ENCODE results near the gene CPSF4.

The CPSF4 gene

DNA sequence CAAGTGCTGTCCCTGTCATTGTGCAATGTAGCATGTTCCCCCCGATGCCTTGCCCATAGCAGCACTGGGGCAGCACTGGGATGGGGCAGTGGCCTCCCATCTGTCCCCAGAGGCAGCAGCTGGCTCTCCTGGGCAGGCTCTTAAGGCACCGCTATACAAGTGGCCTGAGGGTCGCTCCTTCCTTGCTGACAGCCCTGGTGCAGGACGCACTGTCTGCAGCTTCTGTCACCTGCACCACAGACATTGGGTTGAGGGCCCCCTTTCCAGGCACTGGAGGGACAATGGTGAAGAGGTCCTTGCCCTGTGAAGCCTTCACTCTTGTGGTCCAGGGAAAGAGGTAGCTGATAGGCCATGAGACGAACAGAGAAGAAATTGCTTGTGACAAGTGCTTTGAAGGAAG lies 10.6 kb downstream of the CPSF4 start:
- no peak for DNase-seq

DNA sequence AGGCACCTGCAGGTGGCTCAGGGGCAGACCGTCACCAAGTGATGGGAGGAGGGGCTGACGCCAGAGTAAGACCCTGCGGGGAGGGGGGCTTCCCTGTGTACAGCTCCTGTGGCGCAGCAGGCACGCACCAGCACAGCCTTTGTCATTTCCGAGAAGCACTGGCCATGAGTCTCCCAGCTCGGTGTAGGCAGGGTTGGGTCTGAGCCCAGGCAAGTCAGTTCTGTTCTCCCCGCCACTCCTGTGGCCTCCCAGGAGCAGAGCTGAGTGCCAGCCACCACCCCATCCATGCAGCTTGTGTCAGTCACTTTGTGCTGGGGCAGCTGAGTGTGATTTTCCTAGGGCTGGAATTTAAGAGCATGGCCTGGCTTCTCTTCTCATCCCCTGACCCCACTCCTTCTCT lies 13.2 kb downstream of the CPSF4 start:
- no peak for DNase-seq

- DNase-seq, result no peak
Observed at GRCh38 chr7:99452541-99452940, 13.8 kb downstream of the CPSF4 start.

GRCh38 chr7:99453105-99453504 lies 14.4 kb downstream of the CPSF4 start:
- DNase-seq, result no peak

GRCh38 chr7:99455874-99456273 lies 17.1 kb downstream of the CPSF4 start:
- DNase-seq, result no peak

DNA sequence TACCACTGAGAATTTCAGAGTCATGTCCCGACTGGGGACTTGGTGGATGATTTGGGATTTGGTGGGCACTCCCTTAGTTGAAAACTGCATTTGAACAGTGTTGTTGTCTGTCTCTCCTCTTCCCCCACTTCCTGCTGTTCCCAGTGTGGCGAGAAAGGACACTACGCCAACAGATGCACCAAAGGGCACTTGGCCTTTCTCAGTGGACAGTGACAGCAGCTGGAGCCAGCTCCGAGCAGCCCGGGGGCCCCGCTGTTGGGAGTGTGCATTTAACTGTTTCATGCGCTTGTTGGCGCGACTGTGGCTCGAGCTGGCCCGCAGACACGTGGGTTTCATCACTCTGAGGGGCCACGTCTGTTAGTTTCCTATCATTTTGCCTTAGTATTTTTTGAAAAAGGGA lies 17.5 kb downstream of the CPSF4 start:
- DNase-seq, result no peak

- no peak for DNase-seq
Observed at GRCh38 chr7:99457050-99457649, 18.4 kb downstream of the CPSF4 start.

DNA sequence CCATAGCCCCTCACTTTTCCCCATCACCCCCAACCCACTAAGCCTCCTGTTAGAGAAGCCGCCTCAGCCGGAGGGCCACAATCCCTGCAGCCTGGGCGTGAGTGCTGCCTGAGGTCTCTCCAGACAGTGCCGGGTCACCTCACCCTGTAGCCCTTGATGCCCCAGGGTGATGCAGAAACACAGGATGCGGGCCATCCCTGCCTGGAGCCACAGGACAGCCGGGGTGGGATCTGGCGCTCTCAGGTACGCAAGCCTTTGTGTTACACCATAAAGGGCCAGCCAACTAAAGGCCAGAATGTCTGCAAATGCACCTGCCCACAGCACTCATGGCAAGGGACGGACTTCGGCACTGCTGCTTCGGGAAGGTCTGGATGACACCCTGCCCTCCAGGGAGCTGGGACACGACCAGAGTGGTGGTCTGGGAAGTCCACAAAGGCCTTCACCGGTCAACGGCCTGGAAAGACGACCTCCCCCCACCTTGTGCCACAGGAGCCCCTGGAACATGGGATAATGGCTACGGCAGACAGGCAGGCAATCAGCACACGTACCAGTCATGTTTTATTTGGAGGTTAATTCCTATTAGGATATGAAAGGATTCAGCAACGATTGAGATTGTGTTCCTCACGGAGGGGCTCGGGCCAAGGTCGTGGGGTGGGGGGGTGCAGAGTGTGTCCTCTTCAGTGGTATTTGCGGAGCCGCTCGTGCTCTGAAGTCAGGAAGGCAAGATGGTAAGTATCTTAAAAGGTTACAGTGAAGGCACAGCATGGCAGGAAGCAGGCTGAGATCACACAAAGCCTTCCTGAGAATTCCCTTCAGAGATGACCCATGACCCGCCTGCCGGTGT lies 19.1 kb downstream of the CPSF4 start:
- DNase-seq, result no peak

DNA sequence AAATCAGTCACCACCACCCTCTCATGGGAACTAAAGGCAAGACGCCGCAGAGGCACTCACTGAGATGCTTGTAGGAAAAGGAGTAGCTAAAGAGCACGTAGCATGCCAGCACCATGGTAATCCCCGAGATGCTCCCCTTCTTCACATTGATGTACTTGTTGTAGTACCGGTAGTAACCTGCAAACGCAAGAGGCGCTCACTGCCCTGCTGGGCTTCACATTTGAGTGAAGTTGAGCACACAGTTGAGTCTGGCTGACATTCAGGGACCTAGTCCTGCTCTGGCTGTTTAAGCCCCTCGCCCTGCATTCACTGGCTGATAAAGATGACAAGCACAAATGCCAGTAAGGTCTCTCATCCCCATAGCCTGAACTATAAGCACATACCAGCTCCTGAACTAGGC lies 20.3 kb downstream of the CPSF4 start:
- DNase-seq, result no peak

- DNase-seq, result no peak
Observed at GRCh38 chr7:99460651-99461050, 21.9 kb downstream of the CPSF4 start.

GRCh38 chr7:99461221-99461620 lies 22.5 kb downstream of the CPSF4 start:
- DNase-seq, result no peak

GRCh38 chr7:99465421-99465768 lies 26.7 kb downstream of the CPSF4 start:
- no peak for DNase-seq

DNA sequence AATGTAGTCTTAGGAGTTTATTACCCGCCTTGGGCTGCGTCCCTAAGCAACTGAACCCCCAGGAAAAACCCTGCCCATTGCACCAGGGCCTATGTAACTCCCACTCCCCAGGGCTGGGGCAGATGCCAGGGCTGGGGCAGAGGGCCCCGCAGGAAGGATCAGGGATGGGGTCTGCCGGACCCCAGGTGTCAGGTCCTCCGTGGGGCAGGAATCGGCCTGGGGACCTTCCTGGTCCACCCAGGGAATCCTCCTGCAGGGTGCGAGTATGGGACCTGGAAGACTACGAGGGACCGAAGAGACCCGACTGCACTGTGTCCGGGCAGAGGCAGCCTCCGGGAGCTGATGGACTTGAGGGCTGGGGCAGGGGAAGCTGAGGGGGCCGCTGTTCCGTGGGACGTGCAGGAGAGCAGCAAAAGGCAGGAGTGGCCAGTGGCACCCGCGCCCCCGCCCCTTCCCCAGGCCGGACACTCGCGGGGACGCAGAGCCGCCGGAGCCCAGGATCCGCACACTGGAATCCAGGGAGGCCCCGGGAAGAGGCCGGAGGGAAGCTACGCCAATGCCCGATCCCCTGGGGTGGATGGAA lies 29.7 kb downstream of the CPSF4 start:
- no peak for DNase-seq

DNA sequence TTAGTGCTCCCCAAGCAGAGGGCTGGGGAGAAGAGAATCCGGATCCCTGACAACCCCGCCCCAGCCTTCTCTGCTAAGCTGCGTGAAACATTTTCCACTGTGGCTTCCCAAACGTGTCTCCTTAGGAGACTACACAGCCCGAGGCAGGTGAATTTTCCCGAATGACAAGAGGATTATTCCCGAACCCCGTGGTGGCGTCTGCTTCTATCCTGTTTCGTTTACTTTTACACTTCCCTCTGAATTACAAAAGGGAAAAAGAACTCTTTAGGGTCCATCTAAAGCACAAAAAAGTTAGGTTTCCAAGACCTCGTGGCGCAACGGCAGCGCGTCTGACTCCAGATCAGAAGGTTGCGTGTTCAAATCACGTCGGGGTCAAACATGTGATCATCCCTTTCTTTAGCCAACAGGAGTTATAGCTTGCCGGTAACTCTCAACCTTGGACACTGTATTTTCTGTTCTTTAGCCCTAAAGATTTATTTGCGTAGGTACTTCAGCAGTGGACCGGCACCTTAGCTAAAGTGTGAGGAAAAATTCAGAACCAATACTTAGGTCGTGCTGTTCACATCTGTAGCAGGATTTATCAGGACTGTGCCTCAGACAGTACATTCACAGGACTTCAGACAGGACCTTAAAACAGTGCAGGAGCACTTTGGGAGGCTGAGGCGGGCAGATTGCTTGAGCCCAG lies 30.8 kb downstream of the CPSF4 start:
- DNase-seq, result no peak

DNA sequence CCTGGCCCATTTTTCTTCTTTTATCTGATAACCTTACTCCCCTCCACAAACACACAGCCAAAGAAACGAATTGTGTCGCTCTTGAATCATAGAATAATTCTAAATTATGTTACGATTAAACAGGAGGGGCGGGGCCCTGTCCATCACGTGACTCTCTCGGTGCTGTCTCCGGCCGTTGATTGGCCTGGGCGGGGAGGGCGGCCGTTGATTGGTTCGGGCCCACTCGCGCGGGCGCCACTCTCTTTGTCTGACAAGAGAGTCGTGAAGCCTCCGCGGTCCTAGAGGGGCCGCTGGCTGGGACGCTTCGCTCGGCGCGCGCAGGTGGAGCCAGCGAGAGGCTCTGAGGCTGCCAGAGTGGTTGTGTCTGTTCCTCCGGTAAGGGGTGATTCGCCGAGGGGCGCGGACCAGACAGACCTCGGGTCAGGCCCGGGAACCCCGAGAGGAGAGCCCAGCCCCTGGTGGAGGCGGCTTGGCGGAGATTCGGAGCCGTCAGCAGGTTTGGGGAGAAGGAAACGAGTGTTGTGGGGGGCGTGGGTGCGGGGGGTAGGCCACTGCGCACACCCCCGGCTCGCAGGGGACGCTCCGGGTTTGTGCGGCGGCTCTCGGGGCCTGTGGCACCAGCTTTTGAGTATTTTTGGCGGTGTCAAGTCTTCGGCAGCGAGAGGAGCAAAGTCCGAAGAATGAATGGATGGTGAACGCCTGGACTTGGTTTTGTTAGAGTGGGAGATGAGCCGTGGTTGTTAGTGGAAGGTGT lies 34.0 kb downstream of the CPSF4 start, which contains the start of gene ZNF789:
Gene ZNF789, plus strand, starts transcription at position 330 of the 754 bp plus-strand sequence. CDS start 3,567 bp downstream, outside the sequence.
- peak; percentile 49 to 89 for DNase-seq

GRCh38 chr7:99473315-99473596 lies 34.5 kb downstream of the CPSF4 start:
- DNase-seq, result no peak

DNA sequence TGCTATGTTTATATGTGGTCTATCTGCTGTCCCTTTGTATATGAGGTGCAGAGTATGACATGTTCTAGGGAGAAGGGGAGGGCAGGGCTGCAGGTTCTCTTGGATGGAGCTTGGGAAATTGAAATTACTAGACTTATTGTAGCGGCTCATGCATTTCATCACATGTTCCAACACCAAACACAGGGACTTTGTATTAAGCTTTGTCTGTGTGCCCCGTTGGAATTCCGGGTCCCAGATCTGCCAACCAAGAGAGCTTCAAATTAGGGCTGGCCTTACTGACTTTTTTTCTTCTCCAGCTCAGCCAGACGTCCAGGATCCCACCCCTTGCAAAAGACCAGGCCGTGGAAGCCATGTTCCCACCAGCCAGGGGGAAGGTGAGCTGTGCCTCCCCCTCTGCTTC lies 37.4 kb downstream of the CPSF4 start:
- DNase-seq, result no peak

DNA sequence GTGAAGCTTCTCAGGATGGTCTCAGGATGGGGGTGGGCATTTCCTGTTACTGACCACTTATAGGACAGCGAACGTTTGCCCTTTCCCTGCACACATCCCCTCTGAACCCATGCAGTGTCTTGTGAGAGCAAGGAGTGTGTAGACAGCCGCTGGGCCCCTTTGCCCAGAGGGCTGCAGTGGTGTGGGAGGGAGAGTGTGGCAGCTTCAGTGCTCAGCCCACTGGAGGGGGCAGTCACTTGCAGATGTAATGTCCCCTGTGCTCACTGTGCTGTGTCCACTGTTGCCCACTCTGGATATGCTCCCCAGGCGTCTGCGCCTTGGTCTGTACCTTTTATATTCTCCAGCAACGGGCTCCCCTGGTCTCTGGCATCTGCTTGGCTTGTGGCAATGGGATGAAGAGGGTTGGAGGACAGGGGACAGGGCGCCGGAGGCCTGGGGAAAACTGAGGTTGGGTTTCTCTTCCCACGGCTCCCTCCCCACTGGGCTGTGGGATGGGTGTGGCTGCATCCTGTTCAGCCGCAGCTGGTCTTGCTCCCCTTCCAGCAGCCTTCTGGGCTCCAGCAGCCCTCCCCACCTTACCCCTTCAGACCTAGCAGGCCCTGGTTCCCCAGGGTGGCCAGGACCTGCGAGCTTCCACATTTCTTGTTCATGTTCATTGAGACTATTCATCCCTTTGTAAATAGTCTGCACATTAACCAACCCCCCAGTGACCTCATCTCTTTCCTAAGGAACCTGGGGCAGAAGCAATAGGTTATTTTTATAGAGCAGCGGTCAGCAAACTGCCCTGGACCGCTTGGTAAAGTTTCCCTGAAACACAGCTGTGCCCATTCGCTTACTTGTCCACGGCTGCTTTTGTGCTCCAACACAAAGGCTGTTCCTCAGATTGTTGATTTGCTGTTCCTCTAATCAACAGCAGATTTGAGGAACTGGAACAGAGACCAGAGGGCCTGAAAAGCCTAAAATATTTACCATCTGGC lies 40.0 kb downstream of the CPSF4 start:
- no peak for DNase-seq

- DNase-seq, result no peak
Observed at GRCh38 chr7:99485094-99485493, 46.4 kb downstream of the CPSF4 start.

- DNase-seq, result no peak
Observed at GRCh38 chr7:99489235-99489634, 50.5 kb downstream of the CPSF4 start.

DNA sequence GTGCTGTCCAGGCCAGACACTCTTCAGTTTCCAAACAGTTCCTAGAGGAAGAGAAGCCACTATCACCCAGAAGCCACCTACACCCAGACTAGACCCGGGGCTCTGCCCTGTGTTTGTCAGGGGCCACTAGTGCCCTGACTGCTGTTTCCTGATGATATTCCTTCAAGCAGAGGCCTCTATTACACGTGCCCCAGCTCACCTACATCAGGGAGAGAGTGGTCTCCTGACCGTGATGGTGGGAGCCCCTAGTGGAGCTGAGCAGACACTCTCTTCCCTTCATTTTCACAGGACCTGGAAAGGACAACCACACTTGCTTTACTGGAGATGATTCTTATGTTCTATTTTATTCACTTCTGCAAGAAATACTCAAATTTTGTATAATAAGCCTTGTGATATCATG lies 52.1 kb downstream of the CPSF4 start:
- DNase-seq, result no peak

- no peak for DNase-seq
Observed at GRCh38 chr7:99493823-99494222, 55.1 kb downstream of the CPSF4 start.
